ENCODE measurements around the gene PKD1.
A peak's percentile ranks its signal among the peaks of the same experiment; 100 is the strongest.
"Not testable (repeated sequence)": the region's sequence is repeated elsewhere in the genome, so short reads cannot be mapped to it uniquely, and the experiment has no call there.

The PKD1 gene

GRCh38 chr16:2150418-2151187 is 14.9 kb upstream of the PKD1 start:
- peak in 1 of 2 experiments; percentile 40 for DNase-seq
- TF ChIP-seq POLR2A (IDR thresholded peaks at IDR 0.05; ENCODE audit: low read length) (no peak), GATA1 (IDR thresholded peaks at IDR 0.05; ENCODE audit: low read depth, low read length) (no peak)

- DNase-seq: no peak
Observed at GRCh38 chr16:2149630-2150417, 14.1 kb upstream of the PKD1 start.

GRCh38 chr16:2148714-2149629 is 13.3 kb upstream of the PKD1 start:
- TF ChIP-seq POLR2A (IDR thresholded peaks at IDR 0.05; ENCODE audit: low read length) (no peak), GATA1 (IDR thresholded peaks at IDR 0.05; ENCODE audit: low read depth, low read length) (no peak)
- DNase-seq: peak in 1 of 2 experiments; percentile 38

More at GRCh38 chr16:2149630-2150417, 14.1 kb upstream of the PKD1 start:
- peak; percentile 19 for TF ChIP-seq POLR2A (IDR thresholded peaks at IDR 0.05; ENCODE audit: low read length)
- TF ChIP-seq GATA1 (IDR thresholded peaks at IDR 0.05; ENCODE audit: low read depth, low read length): no peak

- peak; percentile 42 to 56 for DNase-seq
- TF ChIP-seq GATA1 (IDR thresholded peaks at IDR 0.05; ENCODE audit: low read depth, low read length) (no peak), POLR2A (IDR thresholded peaks at IDR 0.05; ENCODE audit: low read length) (no peak)
Observed at GRCh38 chr16:2147981-2148671, 12.4 kb upstream of the PKD1 start, which contains the start of gene RAB26. RAB26 (plus strand) TSS chr16:2148625; CDS start chr16:2148784, 159 bp downstream.

GRCh38 chr16:2147378-2147777 is 11.7 kb upstream of the PKD1 start:
- DNase-seq: no peak
- no peak for TF ChIP-seq GATA1 (IDR thresholded peaks at IDR 0.05; ENCODE audit: low read depth, low read length)
- TF ChIP-seq POLR2A (IDR thresholded peaks at IDR 0.05; ENCODE audit: low read length): no peak

- TF ChIP-seq POLR2A (IDR thresholded peaks at IDR 0.05; ENCODE audit: low read length): no peak
- TF ChIP-seq GATA1 (IDR thresholded peaks at IDR 0.05; ENCODE audit: low read depth, low read length): no peak
- no peak for DNase-seq
Observed at GRCh38 chr16:2145843-2146242, 10.1 kb upstream of the PKD1 start.

GRCh38 chr16:2143878-2144485 is 8.3 kb upstream of the PKD1 start:
- DNase-seq: no peak
- TF ChIP-seq GATA1 (IDR thresholded peaks at IDR 0.05; ENCODE audit: low read depth, low read length) (no peak), POLR2A (IDR thresholded peaks at IDR 0.05; ENCODE audit: low read length) (no peak)

GRCh38 chr16:2142942-2143877 is 7.5 kb upstream of the PKD1 start:
- TF ChIP-seq GATA1 (IDR thresholded peaks at IDR 0.05; ENCODE audit: low read depth, low read length): no peak
- no peak for TF ChIP-seq POLR2A (IDR thresholded peaks at IDR 0.05; ENCODE audit: low read length)
- DNase-seq: no peak

- peak; percentile 40 to 46 for DNase-seq
Observed at GRCh38 chr16:2135071-2135470, 627 bp downstream of the PKD1 start.

- not testable (repeated sequence) for DNase-seq
Observed at GRCh38 chr16:2133797-2134196, 1.9 kb downstream of the PKD1 start.

- DNase-seq: not testable (repeated sequence)
Observed at GRCh38 chr16:2129890-2130447, 5.7 kb downstream of the PKD1 start.

GRCh38 chr16:2129251-2129650 is 6.4 kb downstream of the PKD1 start:
- not testable (repeated sequence) for DNase-seq

GRCh38 chr16:2127630-2128280 is 7.9 kb downstream of the PKD1 start:
- DNase-seq: not testable (repeated sequence)

GRCh38 chr16:2126928-2127556 is 8.7 kb downstream of the PKD1 start:
- not testable (repeated sequence) for DNase-seq

GRCh38 chr16:2126161-2126743 is 9.4 kb downstream of the PKD1 start:
- DNase-seq: not testable (repeated sequence)

- DNase-seq: not testable (repeated sequence)
Observed at GRCh38 chr16:2125609-2126008, 10.1 kb downstream of the PKD1 start.
